Stimulated activated CD4-positive, alpha-beta T cell treated with anti-CD3 and anti-CD28 coated beads, Interleukin-15, amount 100 ng/mL, for 1 hour (primary cell): ENCODE measurements around the gene TMEM263.
"Not testable (repeated sequence)": the region's sequence is repeated elsewhere in the genome, so short reads cannot be mapped to it uniquely, and the experiment has no call there.

ENCODE experiments used
- DNase-seq, 2 donors: peaks; one replicate each; pipeline ENCODE4 v3.0.0-alpha.2; 2020; ENCODE audit warnings: low read depth in 1 of 2, low spot score in 1 of 2

Gene TMEM263

DNA sequence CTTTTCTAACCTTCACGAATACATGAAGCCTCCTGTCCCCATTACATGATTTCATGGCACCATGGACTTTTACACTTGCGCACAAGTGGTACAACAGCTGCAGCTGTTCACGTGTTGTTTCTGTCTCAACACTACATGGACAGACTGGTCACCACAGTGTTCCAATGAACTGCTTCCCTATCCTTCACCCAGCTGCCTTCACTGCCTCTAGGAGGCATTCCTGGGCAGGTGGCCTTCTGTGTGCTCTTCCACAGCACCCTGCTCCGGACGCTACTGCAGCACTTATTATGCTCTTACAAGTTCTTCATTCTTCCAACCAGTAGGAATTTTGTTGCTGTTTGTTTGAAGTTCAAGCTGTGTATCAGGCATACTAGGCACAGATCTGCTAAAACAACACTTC lies 29.8 kb downstream of the TMEM263 start:
- no peak for DNase-seq

DNA sequence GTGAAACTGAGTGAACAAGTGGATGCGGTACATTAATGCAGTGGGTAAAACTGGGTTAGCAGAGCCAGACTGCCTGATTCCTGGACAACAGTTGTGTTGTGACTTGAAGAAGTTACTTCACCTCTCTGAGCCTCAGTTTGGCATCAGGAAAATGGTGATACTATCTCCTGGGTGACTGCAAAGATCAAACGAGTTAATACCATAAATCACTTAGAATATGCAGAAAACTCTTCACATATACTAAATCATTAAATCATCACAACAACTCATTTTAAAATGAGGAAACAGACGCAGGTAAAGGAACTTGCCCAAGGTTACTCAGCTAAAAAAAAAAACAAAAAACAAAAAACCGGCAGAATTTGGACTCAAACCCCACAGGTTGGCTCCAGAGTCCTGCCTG lies 30.4 kb downstream of the TMEM263 start:
- DNase-seq, result no peak

DNA sequence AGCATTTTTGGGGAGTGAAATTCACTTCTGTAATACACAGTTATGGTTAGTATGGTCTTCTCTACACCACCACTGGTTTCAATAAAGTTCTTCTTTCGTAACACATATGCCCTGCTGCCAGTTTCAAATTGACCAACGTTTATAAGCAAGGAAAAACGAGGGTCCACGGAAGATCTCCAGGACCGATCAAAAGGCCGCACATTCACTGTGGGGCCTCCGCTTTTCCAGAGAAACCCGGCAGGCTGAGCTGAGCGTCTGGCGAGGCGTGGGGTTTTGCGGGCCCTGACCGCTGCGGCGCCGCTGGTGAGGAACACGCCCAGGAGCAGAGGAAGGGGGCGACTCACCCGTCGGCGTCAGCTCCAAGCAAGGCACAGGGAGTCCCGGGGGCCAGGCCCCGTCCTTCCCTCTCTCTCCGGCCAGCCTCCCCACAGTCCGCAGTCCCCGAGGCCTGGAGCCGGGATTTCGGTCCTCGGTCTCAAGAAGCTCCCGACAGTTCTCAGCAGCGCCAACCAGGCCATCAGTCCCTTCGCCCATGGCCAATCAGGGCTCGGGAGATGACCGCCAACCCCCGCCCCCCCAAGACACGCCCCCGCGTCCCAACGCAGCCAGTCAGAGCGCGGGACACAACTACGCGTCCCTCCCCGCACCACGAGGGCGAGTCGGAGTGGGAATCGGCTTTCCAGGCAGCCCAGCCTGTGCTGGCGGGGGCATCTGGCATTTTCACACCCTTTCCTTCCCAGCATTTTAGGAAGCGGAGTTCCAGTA lies 31.1 kb downstream of the TMEM263 start, which contains the start of gene MTERF2:
MTERF2 (minus strand) TSS at position 522 of the 765 bp plus-strand sequence. CDS start 8,432 bp downstream, outside the sequence.
- DNase-seq, result peak; percentile 55 to 66

DNA sequence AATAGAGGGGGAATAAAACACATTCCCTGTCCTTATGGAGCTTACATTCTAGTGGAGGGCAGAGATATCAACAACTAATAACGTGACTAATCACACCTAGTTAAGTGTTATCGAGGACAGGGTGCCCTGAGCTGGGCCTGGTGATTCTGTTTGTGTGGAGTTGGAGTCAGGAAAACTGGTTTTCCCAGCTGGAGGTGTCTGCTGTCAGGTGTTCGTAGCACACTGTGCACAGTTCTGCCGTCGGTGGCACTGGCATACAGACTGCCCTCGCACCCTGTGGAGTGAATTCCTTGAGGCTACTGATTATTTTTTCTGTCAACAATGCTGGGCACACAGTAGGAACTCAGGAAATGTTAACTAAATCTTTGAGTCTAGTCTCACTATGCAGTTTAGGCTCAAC lies 32.1 kb downstream of the TMEM263 start:
- DNase-seq, result no peak

DNA sequence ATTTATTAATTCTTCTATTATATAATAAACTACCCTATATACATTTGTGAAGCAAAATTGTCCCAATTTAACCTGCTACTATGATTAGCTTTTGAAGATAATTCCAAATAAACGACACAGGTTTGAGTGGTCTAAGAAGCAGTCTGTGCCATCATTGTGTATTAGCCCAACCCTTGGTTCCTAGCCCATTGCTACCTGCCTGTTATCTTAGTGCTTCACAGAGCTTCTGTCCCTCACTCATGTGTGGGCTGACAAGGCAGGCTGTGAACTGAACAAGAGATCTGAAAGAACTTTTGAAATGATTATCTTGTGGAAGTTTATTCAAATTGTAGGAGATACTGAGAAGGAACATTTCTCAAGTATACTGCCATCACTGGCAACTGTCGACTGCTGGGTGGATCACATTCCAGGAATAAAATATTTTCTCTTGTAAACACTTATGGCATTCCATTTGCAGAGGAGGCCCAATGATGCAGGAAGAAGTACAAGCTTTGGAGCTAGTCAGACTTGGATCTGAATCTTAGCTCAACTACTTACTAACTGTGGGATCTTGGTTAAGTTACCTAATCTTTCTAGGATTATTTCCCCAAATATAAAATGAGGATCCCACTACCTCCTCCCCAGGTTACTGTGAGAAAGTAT lies 39.0 kb downstream of the TMEM263 start:
- DNase-seq, result no peak

DNA sequence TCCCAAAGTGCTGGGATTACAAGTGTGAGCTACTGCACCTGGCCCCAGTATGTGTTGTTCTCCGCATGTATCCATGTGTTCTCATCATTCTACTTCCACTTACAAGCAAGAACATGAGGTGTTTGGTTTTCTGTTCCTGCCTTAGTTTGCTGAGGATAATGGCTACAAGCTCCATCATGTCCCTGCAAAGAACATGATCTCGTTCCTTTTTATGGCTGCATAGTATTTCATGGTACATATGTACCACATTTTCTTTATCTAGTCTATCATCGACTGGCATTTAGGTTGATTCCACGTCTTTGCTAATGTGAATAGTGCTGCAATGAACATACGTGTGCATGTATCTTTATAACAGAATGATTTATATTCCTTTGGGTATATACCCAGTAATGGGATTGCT lies 40.4 kb downstream of the TMEM263 start:
- not testable (repeated sequence) for DNase-seq

DNA sequence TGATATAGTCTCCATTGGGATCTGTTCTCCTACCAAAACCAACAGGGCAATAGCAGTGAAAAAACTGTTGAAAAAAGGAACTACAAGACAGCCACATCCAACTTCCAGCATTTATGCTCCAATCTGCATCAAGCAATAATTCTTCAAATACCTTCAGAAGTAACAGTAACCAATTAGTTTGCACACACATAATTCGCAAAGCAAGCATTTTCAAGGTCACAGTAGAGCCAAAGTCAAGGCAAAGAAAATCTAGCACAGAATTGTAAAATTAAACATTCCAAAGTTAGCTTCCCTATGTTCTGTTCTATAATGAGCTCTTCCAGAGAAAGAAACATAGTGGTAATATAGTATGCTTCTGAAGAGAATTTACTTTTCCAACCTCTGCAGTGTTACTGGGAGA lies 42.2 kb downstream of the TMEM263 start:
- no peak for DNase-seq

GRCh38 chr12:106999446-106999845 lies 43.7 kb downstream of the TMEM263 start:
- no peak for DNase-seq

- not testable (repeated sequence) for DNase-seq
These were observed 47.0 kb downstream of the TMEM263 start for GRCh38 chr12:107002665-107003064.

DNA sequence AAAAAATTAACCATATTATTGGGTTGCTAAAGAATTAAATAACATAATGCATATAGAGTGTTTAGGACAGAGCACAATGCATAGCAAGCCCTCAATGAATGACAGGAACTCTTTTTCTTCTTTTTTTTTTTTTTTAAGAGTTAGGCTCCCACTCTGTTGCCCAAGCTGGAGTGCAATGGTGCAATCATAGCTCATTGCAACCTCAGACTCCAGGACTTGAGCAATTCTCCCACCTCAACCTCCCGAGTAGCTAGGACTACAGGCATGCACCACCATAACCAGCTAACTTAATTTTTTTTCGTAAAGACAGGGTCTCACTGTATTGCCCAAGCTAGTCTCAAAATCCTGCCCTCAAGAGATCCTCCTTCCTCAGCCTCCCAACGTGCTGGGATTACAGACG lies 51.7 kb downstream of the TMEM263 start:
- DNase-seq, result no peak

DNA sequence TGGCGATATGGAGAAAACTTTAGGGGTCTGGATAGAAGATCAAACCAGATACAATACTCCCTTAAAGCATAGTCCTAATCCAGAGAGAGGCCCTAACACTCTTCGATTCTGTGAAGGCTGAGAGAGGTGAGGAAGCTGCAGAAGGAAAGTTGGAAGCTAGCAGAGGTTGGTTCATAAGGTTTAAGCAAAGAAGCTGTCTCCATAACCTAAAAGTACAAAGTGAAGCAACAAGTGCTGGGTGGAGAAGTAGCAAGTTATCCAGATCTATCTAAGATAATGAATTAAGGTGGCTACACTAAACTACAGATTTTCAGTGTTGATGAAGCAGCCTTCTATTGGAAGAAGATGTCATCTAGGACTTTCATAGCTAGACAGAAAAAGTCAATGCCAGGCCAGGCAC lies 55.8 kb downstream of the TMEM263 start:
- no peak for DNase-seq

- DNase-seq, result no peak
These were observed 57.2 kb downstream of the TMEM263 start for GRCh38 chr12:107012736-107013425.

GRCh38 chr12:107014055-107014454 lies 58.3 kb downstream of the TMEM263 start:
- no peak for DNase-seq

- no peak for DNase-seq
These were observed 61.3 kb downstream of the TMEM263 start for GRCh38 chr12:107017042-107017441.

GRCh38 chr12:107019546-107019945 lies 63.8 kb downstream of the TMEM263 start:
- no peak for DNase-seq
